Naive thymus-derived CD8-positive, alpha-beta T cell (primary cell): Measurements from ENCODE around the gene IDI2. TPM values are rescaled to one million over a fixed set of nuclear protein-coding genes. Genes with fewer than 3 reads are reported as not detected.

Source experiments
- ATAC-seq, 2 donors: fragments of 150-1000 bp; cut with Tn5 transposase in 1 of 2; sonication (Bioruptor Pico), chemical (Tn5 transposase) in 1 of 2; 1 replicate in 1 of 2; 2 replicates in 1 of 2; pipeline ENCODE4 v1.10.0; 2021; ENCODE audit warnings: mild to moderate bottlenecking in 2 of 2, moderate library complexity in 2 of 2
- POLR2A ChIA-PET: fragments of 350-600 bp; sonication (Branson Sonifier 250); formaldehyde crosslinking; loops from one replicate; lab custom pipeline; 2021; ENCODE audit warnings: antibody characterized with exemption; lab: Charles Lee
- DNase-seq, 10 donors: peaks; one replicate each; pipeline versions ENCODE4 v3.0.0 to v3.0.0-alpha.2; 2020 to 2022
- H3K27ac Mint-ChIP-seq, 10 donors: one replicate each; pipeline ENCODE4 v1.8.0; 2020 to 2022; ENCODE audit warnings: mild to moderate bottlenecking in 10 of 10, mixed read lengths in 10 of 10, moderate library complexity in 4 of 10, inconsistent platforms in 1 of 10
- H3K27me3 Mint-ChIP-seq, 5 donors: one replicate each; pipeline ENCODE4 v1.8.0; 2021 to 2022; ENCODE audit warnings: mixed read lengths in 5 of 5
- H3K36me3 Mint-ChIP-seq, 3 donors: one replicate each; pipeline ENCODE4 v1.8.0; 2020 to 2022; ENCODE audit warnings: mixed read lengths in 3 of 3, mild to moderate bottlenecking in 2 of 3, inconsistent platforms in 1 of 3
- H3K4me1 Mint-ChIP-seq, 4 donors: one replicate each; pipeline ENCODE4 v1.8.0; 2021 to 2022; ENCODE audit warnings: mixed read lengths in 4 of 4
- H3K4me3 Mint-ChIP-seq, 10 donors: one replicate each; pipeline ENCODE4 v1.8.0; 2020 to 2022; ENCODE audit warnings: mild to moderate bottlenecking in 10 of 10, mixed read lengths in 10 of 10, moderate library complexity in 6 of 10, inconsistent platforms in 1 of 10
- H3K9me3 Mint-ChIP-seq, 9 donors: one replicate each; pipeline ENCODE4 v1.8.0; 2020 to 2022; ENCODE audit warnings: mixed read lengths in 9 of 9, mild to moderate bottlenecking in 3 of 9, inconsistent platforms in 1 of 9, moderate library complexity in 1 of 9
- polyA plus RNA-seq, 3 donors: library from polyadenylated mRNA; unstranded; fragments of 300-500 nt; fragmentation: Illumina TruSeq; gene quantifications; one replicate each; pipeline ENCODE4 v1.2.3, GENCODE V29; 2021
- total RNA-seq, 8 experiments: library from RNA in 2 of 8; stranded (reverse) in 2 of 8; gene quantifications; one replicate each; pipeline ENCODE4 v1.2.3 and lab custom pipeline; 2021 to 2026

The IDI2 gene
- total and polyA plus RNA-seq, 5 experiments from 2014 or later = not detected

- peaks cover 0 to 18% (median 0%) of the 10 kb centered on the region in 3 donors for H3K36me3 Mint-ChIP-seq
Observed at GRCh38 chr10:1058017-1058416, 32.4 kb upstream of the IDI2 start.

GRCh38 chr10:1057106-1057657 lies 31.5 kb upstream of the IDI2 start:
- peak overlapping the region; percentile 89 to 99 (median 96) for H3K4me3 Mint-ChIP-seq
- peak overlapping the region; percentile 80 to 99 (median 96) for H3K27ac Mint-ChIP-seq
- POLR2A ChIA-PET = interaction anchor here (1.3 to 1.4 kb wide), 3 partner anchors 8 to 69 kb away, joined by 4 to 13 read pairs (median 5); partner anchors contain the start of genes GTPBP4 and IDI1
- H3K4me1 Mint-ChIP-seq = peaks cover 34 to 91% (median 86%) of the 10 kb centered on the region in 4 donors
- H3K27me3 Mint-ChIP-seq = no peaks in the 10 kb centered on the region
- H3K36me3 Mint-ChIP-seq = peaks cover 0 to 25% (median 4%) of the 10 kb centered on the region in 3 donors
- DNase-seq (peak in 1 of 10 donors; percentile 8), ATAC-seq (peak in 1 of 2 donors; percentile 24)
- H3K9me3 Mint-ChIP-seq = no peaks in the 10 kb centered on the region

More at GRCh38 chr10:1058017-1058416, 32.4 kb upstream of the IDI2 start:
- POLR2A ChIA-PET = interaction anchor here (1.4 kb wide), 1 partner anchor 9 kb away, joined by 13 read pairs; the partner anchor contains the start of gene IDI1
- Mint-ChIP-seq H3K4me1 (peaks cover 37 to 91% (median 87%) of the 10 kb centered on the region in 4 donors), H3K4me3 (peak overlapping the region; percentile 89 to 99 (median 96)), H3K27ac (peak overlapping the region; percentile 80 to 97 (median 96)), H3K9me3 (no peaks in the 10 kb centered on the region), H3K27me3 (no peaks in the 10 kb centered on the region)
- ATAC-seq (no peak), DNase-seq (no peak)

DNA sequence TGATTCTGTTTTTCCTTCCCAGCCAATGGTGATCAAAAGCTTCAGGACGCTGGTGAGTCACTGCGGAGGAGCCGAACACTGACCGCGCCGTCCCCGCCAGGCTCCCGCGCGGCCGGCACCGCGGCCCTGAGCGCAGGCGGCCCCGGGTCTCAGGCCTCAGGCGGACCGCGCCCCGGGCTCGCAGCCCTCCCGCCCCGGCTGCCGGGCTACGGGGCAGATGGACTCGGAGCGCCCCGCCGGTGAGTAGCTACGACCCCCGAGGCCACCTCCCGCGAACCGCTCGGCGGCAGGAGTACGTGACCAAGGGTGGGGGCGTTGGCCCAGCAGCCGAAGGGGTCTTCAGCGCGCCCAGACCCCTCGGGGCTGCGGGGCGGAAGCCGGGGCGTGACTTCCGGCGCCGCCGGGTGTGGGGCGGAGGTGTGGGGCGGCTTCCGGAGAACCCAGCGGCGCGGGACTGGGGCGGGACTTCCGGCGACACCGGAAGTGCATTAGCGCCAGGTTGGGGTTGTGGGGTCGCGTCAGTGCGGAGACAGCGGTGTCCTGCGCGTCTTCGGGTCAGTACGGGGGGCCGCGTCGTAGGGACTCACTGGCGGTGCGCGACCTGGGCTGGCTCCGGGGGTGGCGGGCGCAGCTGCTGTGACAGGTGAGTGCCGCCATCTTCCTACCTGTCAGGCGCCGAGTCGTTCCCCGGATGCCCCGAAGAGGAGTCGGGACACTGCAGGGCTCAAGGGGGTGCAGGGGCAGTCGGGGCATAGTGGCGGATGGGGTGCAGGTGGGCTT lies 30.9 kb upstream of the IDI2 start, which contains the start of gene WDR37:
Gene WDR37, plus strand, starts transcription at position 60 of the 780 bp plus-strand sequence. CDS start 15,771 bp downstream, outside the sequence.
- POLR2A ChIA-PET = interaction anchor here (0.7 to 1.3 kb wide), 9 partner anchors 13 to 125 kb away, joined by 3 to 7 read pairs (median 4); partner anchors contain the start of genes GTPBP4 and LARP4B
- ATAC-seq (peak; percentile 87 to 94), DNase-seq (peak; percentile 80 to 92 (median 89))
- H3K27me3 Mint-ChIP-seq = no peaks in the 10 kb centered on the region
- H3K9me3 Mint-ChIP-seq = no peaks in the 10 kb centered on the region
- peak within 1 kb of the TSS; percentile 91 to 99 (median 96) for H3K4me3 Mint-ChIP-seq
- H3K36me3 Mint-ChIP-seq = peaks cover 0 to 27% (median 4%) of the 10 kb centered on the region in 3 donors
- peaks cover 30 to 91% (median 84%) of the 10 kb centered on the region in 4 donors for H3K4me1 Mint-ChIP-seq
- H3K27ac Mint-ChIP-seq = peak within 1 kb of the TSS; percentile 91 to 99 (median 96)

DNA sequence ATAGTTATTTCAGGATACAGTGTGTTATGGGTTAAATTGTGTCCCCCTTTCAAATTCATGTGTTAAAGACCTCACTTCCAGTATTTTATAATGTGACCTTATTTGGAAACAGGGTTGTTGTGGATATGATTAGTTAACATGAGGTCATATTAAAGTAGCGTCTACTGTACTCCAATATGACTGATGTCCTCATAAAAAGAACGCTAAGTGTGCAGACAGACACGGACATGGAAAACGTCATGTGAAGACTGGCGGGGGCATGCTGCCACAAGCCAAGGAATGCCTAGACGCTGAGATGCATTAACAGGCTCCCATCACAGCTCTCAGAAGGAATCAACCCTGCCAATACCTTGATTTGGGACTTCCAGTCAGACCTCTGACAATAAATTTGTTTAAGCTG lies 29.0 kb upstream of the IDI2 start:
- Mint-ChIP-seq H3K36me3 (peaks cover 0 to 27% (median 4%) of the 10 kb centered on the region in 3 donors), H3K27me3 (no peaks in the 10 kb centered on the region), H3K9me3 (no peaks in the 10 kb centered on the region), H3K4me3 (peak overlapping the region; percentile 15 to 99 (median 86)), H3K4me1 (peaks cover 24 to 88% (median 79%) of the 10 kb centered on the region in 4 donors), H3K27ac (peak overlapping the region in 9 of 10 donors; percentile 24 to 96 (median 79))
- ATAC-seq (no peak), DNase-seq (no peak)
- POLR2A ChIA-PET = no interaction called here

- Mint-ChIP-seq H3K9me3 (no peaks in the 10 kb centered on the region), H3K4me3 (peak overlapping the region; percentile 39 to 97 (median 94)), H3K27ac (peak overlapping the region in 9 of 10 donors; percentile 41 to 99 (median 89)), H3K36me3 (peaks cover 0 to 19% (median 4%) of the 10 kb centered on the region in 3 donors), H3K27me3 (no peaks in the 10 kb centered on the region), H3K4me1 (peaks cover 15 to 76% (median 67%) of the 10 kb centered on the region in 4 donors)
- ATAC-seq (peak in 1 of 2 donors; percentile 10), DNase-seq (peak in 5 of 10 donors; percentile 35 to 55 (median 49))
- POLR2A ChIA-PET = interaction anchor here (1.0 to 2.9 kb wide), 4 partner anchors 9 to 915 kb away, joined by 4 to 26 read pairs (median 10); partner anchors contain the start of genes LARP4B and ZMYND11
Observed at GRCh38 chr10:1050554-1050953, 24.9 kb upstream of the IDI2 start.

DNA sequence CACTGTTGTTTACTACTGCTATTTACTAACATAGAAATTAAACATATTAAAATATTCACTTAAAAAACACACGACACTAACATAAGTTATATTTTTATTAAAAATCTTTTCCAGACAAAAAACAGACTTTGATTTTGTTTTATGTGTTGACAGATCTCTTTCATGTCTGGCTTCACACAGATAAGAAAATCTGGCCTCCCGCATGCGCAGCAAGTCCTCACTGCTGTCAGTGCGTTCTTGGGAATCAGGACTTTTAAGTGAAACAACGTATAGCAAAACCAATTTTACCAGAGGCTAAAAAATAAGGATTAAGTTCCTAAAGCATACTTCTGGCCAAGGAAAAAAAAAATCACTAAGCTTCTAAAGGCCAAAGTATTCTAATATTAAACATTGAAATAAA lies 24.5 kb upstream of the IDI2 start:
- POLR2A ChIA-PET = interaction anchor here (1.0 to 2.9 kb wide), 6 partner anchors 8 to 915 kb away, joined by 4 to 26 read pairs (median 10); partner anchors contain the start of genes LARP4B and ZMYND11
- Mint-ChIP-seq H3K4me3 (peak overlapping the region; percentile 91 to 97 (median 94)), H3K36me3 (peaks cover 0 to 22% (median 4%) of the 10 kb centered on the region in 3 donors), H3K4me1 (peaks cover 16 to 76% (median 67%) of the 10 kb centered on the region in 4 donors), H3K9me3 (no peaks in the 10 kb centered on the region), H3K27me3 (no peaks in the 10 kb centered on the region), H3K27ac (peak overlapping the region; percentile 79 to 99 (median 98))
- DNase-seq (peak in 1 of 10 donors; percentile 35), ATAC-seq (no peak)

GRCh38 chr10:1049425-1049958 lies 23.8 kb upstream of the IDI2 start:
- Mint-ChIP-seq H3K27me3 (no peaks in the 10 kb centered on the region), H3K9me3 (no peaks in the 10 kb centered on the region)
- no peak for ATAC-seq

DNA sequence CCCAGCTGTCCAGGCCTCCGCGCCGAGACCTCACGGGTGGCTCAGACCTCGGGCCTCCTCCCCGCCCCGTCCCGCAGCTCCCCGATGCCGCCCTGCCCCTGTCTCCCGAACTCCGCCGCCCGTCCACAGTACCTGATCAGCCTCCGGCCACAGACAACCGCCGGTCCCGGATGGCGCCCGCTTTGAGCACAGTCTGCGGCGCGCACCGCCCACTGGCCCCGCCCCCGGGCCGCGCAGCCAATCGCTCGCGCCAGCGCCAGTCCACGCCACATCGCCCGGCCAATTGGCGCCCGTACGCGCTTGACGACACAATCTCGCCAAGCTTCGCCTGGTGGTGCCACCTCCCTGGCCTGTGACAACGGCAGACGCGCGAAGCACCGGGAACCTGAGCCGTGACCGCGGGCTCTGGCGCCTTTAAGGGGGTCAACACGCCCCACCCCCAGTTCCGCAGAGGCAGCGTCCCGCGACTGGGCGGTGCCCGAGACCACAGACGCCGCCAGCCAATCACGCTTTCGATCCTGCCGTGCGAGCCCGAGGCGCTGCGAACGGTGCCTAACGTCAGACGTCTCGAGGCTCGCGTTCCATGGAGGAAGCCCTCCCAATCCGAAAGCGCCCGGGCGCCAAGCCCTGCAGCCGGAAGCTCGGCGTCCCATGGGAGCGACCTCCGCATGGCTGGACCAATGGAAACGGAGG lies 23.2 kb upstream of the IDI2 start, which contains the start of gene IDI1:
Gene IDI1, minus strand, starts transcription at position 388 of the 693 bp plus-strand sequence. Its CDS starts 116 bp downstream, at position 272.
- Mint-ChIP-seq H3K4me1 (peaks cover 24 to 76% (median 67%) of the 10 kb centered on the region in 4 donors), H3K27me3 (no peaks in the 10 kb centered on the region), H3K27ac (peak within 1 kb of the TSS; percentile 94 to 99 (median 98)), H3K36me3 (peaks cover 0 to 21% (median 4%) of the 10 kb centered on the region in 3 donors), H3K4me3 (peak within 1 kb of the TSS; percentile 91 to 97 (median 94)), H3K9me3 (no peaks in the 10 kb centered on the region)
- DNase-seq (peak; percentile 94 to 98 (median 96)), ATAC-seq (peak; percentile 81 to 83)
- POLR2A ChIA-PET = interaction anchor here (0.7 to 2.9 kb wide), 13 partner anchors 9 to 153 kb away, joined by 3 to 26 read pairs (median 5); partner anchors contain the start of genes GTPBP4 and LARP4B

More at GRCh38 chr10:1049425-1049958, 23.8 kb upstream of the IDI2 start:
- Mint-ChIP-seq H3K4me3 (peak overlapping the region; percentile 91 to 97 (median 94)), H3K27ac (peak overlapping the region; percentile 94 to 99 (median 98)), H3K4me1 (peaks cover 20 to 76% (median 67%) of the 10 kb centered on the region in 4 donors), H3K36me3 (peaks cover 0 to 23% (median 4%) of the 10 kb centered on the region in 3 donors)
- POLR2A ChIA-PET = interaction anchor here (0.7 to 2.9 kb wide), 10 partner anchors 9 to 914 kb away, joined by 3 to 26 read pairs (median 6); partner anchors contain the start of genes GTPBP4, LARP4B and ZMYND11
- peak in 1 of 10 donors; percentile 28 for DNase-seq

GRCh38 chr10:1048349-1048731 lies 22.7 kb upstream of the IDI2 start:
- H3K4me3 Mint-ChIP-seq = peak overlapping the region; percentile 91 to 97 (median 94)
- H3K9me3 Mint-ChIP-seq = no peaks in the 10 kb centered on the region
- POLR2A ChIA-PET = interaction anchor here (0.7 to 2.9 kb wide), 11 partner anchors 10 to 117 kb away, joined by 3 to 26 read pairs (median 5); partner anchors contain the start of genes GTPBP4 and LARP4B
- H3K4me1 Mint-ChIP-seq = peaks cover 29 to 76% (median 67%) of the 10 kb centered on the region in 4 donors
- peaks cover 0 to 20% (median 4%) of the 10 kb centered on the region in 3 donors for H3K36me3 Mint-ChIP-seq
- no peaks in the 10 kb centered on the region for H3K27me3 Mint-ChIP-seq
- ATAC-seq (peak; percentile 26 to 29), DNase-seq (peak in 7 of 10 donors; percentile 45 to 81 (median 77))
- peak overlapping the region; percentile 94 to 99 (median 98) for H3K27ac Mint-ChIP-seq

DNA sequence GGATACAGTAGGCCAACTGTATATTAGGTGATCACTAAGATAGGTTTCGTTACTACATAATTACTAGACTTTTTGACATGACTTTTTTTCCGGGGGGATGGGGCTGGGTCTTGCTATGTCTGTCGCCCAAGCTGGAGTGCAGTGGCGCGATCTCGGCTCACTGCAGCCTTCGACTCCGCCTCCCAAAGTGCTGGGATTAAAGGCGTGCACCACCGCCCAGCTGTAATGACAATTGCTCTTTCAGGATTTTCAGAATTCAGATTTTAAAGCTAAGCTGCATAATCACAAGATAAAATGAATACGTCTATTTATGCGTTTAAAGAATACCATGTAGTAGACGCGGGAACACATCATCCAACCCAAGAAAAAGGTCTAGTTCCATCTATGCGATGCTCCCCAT lies 22.3 kb upstream of the IDI2 start:
- Mint-ChIP-seq H3K4me3 (peak overlapping the region; percentile 91 to 97 (median 94)), H3K9me3 (no peaks in the 10 kb centered on the region), H3K27ac (peak overlapping the region; percentile 94 to 99 (median 98)), H3K27me3 (no peaks in the 10 kb centered on the region), H3K36me3 (peaks cover 0 to 20% (median 4%) of the 10 kb centered on the region in 3 donors), H3K4me1 (peaks cover 29 to 77% (median 67%) of the 10 kb centered on the region in 4 donors)
- ATAC-seq = no peak
- no peak for DNase-seq
- POLR2A ChIA-PET = interaction anchor here (1.0 to 2.9 kb wide), 6 partner anchors 10 to 32 kb away, joined by 3 to 26 read pairs (median 4); no protein-coding TSS in a partner anchor
